Keratinocyte (primary cell): ENCODE measurements around the gene TMEM174. TPM values are rescaled to one million over a fixed set of nuclear protein-coding genes. Genes with fewer than 3 reads are reported as not detected.

ENCODE experiments used
- DNase-seq: peaks from one replicate; pipeline ENCODE4 v3.0.0-alpha.2; 2011; ENCODE audit warnings: low read depth, missing footprints, low spot score
- FAIRE-seq: peaks from 2 replicates; lab custom pipeline; 2011; peaks lifted over from hg19 to GRCh38; lab: Jason Lieb, UNC
- H2AFZ ChIP-seq: 2 replicates; pipeline ENCODE4 v1.6.0; 2012; ENCODE audit warnings: low read length, control low read depth, inconsistent platforms; ENCODE audit not compliant: control insufficient read depth
- H3K27ac ChIP-seq: 2 replicates; pipeline ENCODE4 v1.5.1; 2011; ENCODE audit warnings: low read length; ENCODE audit not compliant: control insufficient read depth, insufficient read depth
- H3K27me3 ChIP-seq: 3 replicates; pipeline ENCODE4 v1.6.0; 2011; ENCODE audit warnings: low read length; ENCODE audit not compliant: control insufficient read depth, insufficient read depth; ENCODE audit errors: extremely low read depth
- H3K36me3 ChIP-seq, 2 experiments: 2 replicates in 1 of 2; 3 replicates in 1 of 2; pipeline ENCODE4 v1.5.1; 2011; ENCODE audit warnings: low read length in 2 of 2, mild to moderate bottlenecking in 1 of 2; ENCODE audit not compliant: control insufficient read depth in 2 of 2, insufficient read depth in 2 of 2; ENCODE audit errors: extremely low read depth in 1 of 2
- H3K4me1 ChIP-seq: 3 replicates; pipeline ENCODE4 v1.5.1; 2011; ENCODE audit warnings: low read length; ENCODE audit not compliant: control insufficient read depth, insufficient read depth; ENCODE audit errors: extremely low read depth
- H3K4me2 ChIP-seq: 3 replicates; pipeline ENCODE4 v1.6.0; 2011; ENCODE audit warnings: low read depth, low read length; ENCODE audit not compliant: control insufficient read depth, insufficient read depth; ENCODE audit errors: extremely low read depth
- H3K4me3 ChIP-seq, 3 experiments: fragments of 200-600 bp in 1 of 3; sonication (generic) in 1 of 3; 2 replicates in 2 of 3; 3 replicates in 1 of 3; pipeline ENCODE4 v1.5.1; 2011 to 2016; ENCODE audit warnings: low read length in 3 of 3, mild to moderate bottlenecking in 3 of 3, control low read depth in 2 of 3, inconsistent platforms in 1 of 3, low read depth in 1 of 3, mixed read lengths in 1 of 3, mixed run types in 1 of 3, moderate library complexity in 1 of 3; ENCODE audit not compliant: control insufficient read depth in 2 of 3, insufficient read depth in 2 of 3; ENCODE audit errors: extremely low read depth in 1 of 3
- H3K79me2 ChIP-seq: 2 replicates; pipeline ENCODE4 v1.6.0; 2012; ENCODE audit warnings: low read length; ENCODE audit not compliant: control insufficient read depth, insufficient read depth
- H3K9ac ChIP-seq: 3 replicates; pipeline ENCODE4 v1.6.0; 2011; ENCODE audit warnings: low read length; ENCODE audit not compliant: control insufficient read depth, insufficient read depth; ENCODE audit errors: extremely low read depth
- H3K9me1 ChIP-seq: 3 replicates; pipeline ENCODE4 v1.6.0; 2011; ENCODE audit warnings: low read length; ENCODE audit not compliant: control insufficient read depth, insufficient read depth; ENCODE audit errors: extremely low read depth
- H3K9me3 ChIP-seq: 2 replicates; pipeline ENCODE4 v1.5.1; 2012; ENCODE audit warnings: low read depth, low read length; ENCODE audit not compliant: control insufficient read depth
- H4K20me1 ChIP-seq: 3 replicates; pipeline ENCODE4 v1.6.0; 2011; ENCODE audit warnings: low read length; ENCODE audit not compliant: control insufficient read depth, insufficient read depth; ENCODE audit errors: extremely low read depth
- CTCF ChIP-seq, 3 experiments: IDR thresholded peaks in 1 of 3; conservative IDR thresholded peaks in 1 of 3; optimal IDR thresholded peaks in 1 of 3; 2 replicates in 2 of 3; 3 replicates in 1 of 3; pipeline versions ENCODE3 to v1.5.1; 2011; ENCODE audit warnings: low read length in 3 of 3, mild to moderate bottlenecking in 3 of 3, moderate library complexity in 2 of 3, control low read depth in 1 of 3, inconsistent platforms in 1 of 3; ENCODE audit not compliant: insufficient read depth in 2 of 3; ENCODE audit errors: extremely low read depth in 1 of 3
- EZH2 ChIP-seq: IDR thresholded peaks from one replicate; pipeline ENCODE4 v1.6.1; 2012; ENCODE audit warnings: inconsistent platforms, mild to moderate bottlenecking, low read length, moderate library complexity
- dilution Hi-C: fragments of 300-500 bp; cut with MboI; formaldehyde crosslinking; loops from one replicate; pipeline ENCODE4 v1.7.0; 2020; ENCODE audit warnings: low sequenced_read_pairs; ENCODE audit not compliant: extremely low pct_ligation_motif_present
- polyA plus RNA-seq, 5 experiments: library from polyadenylated mRNA; depleted of rRNA in 3 of 5; stranded (reverse) in 3 of 5; stranded (forward) in 1 of 5; unstranded in 1 of 5; fragments of >200 nt; gene quantifications; 1 replicate in 1 of 5; 2 replicates in 3 of 5; 3 replicates in 1 of 5; pipeline versions ENCODE4 v1.2.1 to v1.2.3, GENCODE V29; 2011 to 2012; ENCODE audit warnings: missing spikeins in 2 of 5, low read depth in 1 of 5, low replicate concordance in 1 of 5

The TMEM174 gene
- polyA plus RNA-seq, 1 donor (not counting 4 experiments of a cell fraction or from before 2014, with no cell fraction given), result not detected

DNA sequence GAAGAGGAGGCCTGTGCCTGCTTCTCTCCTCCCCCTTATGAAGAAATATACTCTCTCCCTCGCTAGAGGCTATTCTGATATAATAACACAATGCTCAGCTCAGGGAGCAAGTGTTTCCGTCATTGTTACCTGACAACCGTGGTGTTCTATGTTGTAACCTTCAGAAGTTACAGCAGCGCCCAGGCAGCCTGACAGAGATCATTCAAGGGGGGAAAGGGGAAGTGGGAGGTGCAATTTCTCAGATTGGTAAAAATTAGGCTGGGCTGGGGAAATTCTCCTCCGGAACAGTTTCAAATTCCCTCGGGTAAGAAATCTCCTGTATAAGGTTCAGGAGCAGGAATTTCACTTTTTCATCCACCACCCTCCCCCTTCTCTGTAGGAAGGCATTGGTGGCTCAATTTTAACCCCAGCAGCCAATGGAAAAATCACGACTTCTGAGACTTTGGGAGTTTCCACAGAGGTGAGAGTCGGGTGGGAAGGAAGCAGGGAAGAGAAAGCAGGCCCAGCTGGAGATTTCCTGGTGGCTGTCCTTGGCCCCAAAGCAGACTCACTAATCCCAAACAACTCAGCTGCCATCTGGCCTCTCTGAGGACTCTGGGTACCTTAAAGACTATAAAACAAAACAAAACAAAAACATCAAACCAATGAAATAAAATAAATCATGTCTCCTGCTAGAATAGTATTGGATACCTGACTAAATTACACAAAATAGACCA lies 1.3 kb downstream of the TMEM174 start:
- Histone ChIP-seq H2AFZ (no peak overlapping the region), H4K20me1 (no peaks in the 10 kb centered on the region), H3K4me3 (no peak overlapping the region), H3K9ac (no peak overlapping the region), H3K4me2 (no peak overlapping the region), H3K79me2 (no peaks in the 10 kb centered on the region), H3K27me3 (peaks cover 28% of the 10 kb centered on the region), H3K4me1 (no peaks in the 10 kb centered on the region), H3K27ac (no peak overlapping the region), H3K9me1 (no peaks in the 10 kb centered on the region), H3K9me3 (no peaks in the 10 kb centered on the region), H3K36me3 (no peaks in the 10 kb centered on the region)
- DNase-seq (no peak), FAIRE-seq (no peak)
- TF ChIP-seq EZH2 (no peak), CTCF (optimal IDR thresholded peaks at IDR 0.05 in 1 of 3, IDR thresholded peaks at IDR 0.05 in 1 of 3, conservative IDR thresholded peaks at IDR 0.05 in 1 of 3; ENCODE audit: extremely low read depth in 1 of 3, insufficient read depth in 2 of 3, low read length in 3 of 3) (no peak)
- dilution Hi-C loops, result no loop called here

DNA sequence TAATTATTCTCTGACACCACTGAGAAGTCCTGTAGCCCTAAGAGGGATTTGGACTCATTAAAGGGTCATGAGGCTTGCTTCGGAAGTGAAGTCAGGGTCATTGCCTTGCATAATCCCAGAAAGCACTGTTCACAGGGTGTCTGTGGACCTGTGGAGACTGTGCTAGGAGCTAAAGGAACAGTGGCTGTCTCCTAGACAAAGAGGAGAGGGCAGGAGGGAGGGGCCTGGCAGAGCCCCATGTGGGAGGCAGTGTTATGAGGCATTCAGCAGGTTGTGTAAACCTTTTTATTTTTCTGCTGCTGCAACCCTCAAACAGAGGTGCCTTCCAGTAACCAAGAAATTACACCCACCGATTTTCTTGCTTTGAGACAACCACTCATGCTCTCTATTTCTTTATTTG lies 3.3 kb downstream of the TMEM174 start:
- no peaks in the 10 kb centered on the region for H3K36me3 ChIP-seq
- H2AFZ ChIP-seq, result no peak overlapping the region
- H3K9me3 ChIP-seq, result no peaks in the 10 kb centered on the region
- H3K79me2 ChIP-seq, result no peaks in the 10 kb centered on the region
- no peak for FAIRE-seq
- H3K4me1 ChIP-seq, result no peaks in the 10 kb centered on the region
- DNase-seq, result no peak
- no peak overlapping the region for H3K4me2 ChIP-seq
- no peak for TF ChIP-seq CTCF (optimal IDR thresholded peaks at IDR 0.05 in 1 of 3, IDR thresholded peaks at IDR 0.05 in 1 of 3, conservative IDR thresholded peaks at IDR 0.05 in 1 of 3; ENCODE audit: extremely low read depth in 1 of 3, insufficient read depth in 2 of 3, low read length in 3 of 3)
- H3K4me3 ChIP-seq, result no peak overlapping the region
- H3K27ac ChIP-seq, result no peak overlapping the region
- dilution Hi-C loops, result no loop called here
- no peaks in the 10 kb centered on the region for H4K20me1 ChIP-seq
- H3K27me3 ChIP-seq, result peaks cover 28% of the 10 kb centered on the region
- H3K9ac ChIP-seq, result no peak overlapping the region
- no peaks in the 10 kb centered on the region for H3K9me1 ChIP-seq
